GM20000 (cell line): ENCODE results near the gene SIX2.

ENCODE experiments used
- DNase-seq: peaks from one replicate; pipeline ENCODE4 v3.0.0; 2012; ENCODE audit warnings: low spot score
- CTCF ChIP-seq: IDR thresholded peaks from 2 replicates; pipeline ENCODE4 v1.5.1; 2012; ENCODE audit warnings: mild to moderate bottlenecking, control low read depth; ENCODE audit errors: extremely low read depth, missing control alignments

The SIX2 gene

DNA sequence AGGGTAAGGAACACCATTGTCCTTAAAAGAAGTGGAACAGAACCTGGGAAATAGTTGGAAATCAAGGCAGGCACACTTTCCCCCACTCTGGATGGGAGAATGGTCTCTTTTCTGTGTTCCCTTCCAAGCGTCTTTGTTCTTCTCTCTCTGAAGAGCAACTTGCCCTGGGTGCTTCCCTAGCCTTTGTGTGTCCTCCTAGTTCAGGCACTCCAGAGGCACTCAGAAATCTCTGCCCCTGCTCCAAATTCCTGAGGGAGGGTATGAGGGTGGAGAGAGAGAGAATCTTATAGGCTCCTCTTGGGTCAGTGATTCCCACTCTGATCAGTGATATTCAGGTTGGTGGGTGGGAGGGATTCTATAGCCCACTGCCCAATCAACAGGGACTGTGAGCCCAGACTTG is 8.8 kb upstream of the SIX2 start:
- no peak for TF ChIP-seq CTCF
- DNase-seq: no peak

GRCh38 chr2:45014831-45015230 is 5.6 kb upstream of the SIX2 start:
- DNase-seq: no peak
- TF ChIP-seq CTCF: no peak

DNA sequence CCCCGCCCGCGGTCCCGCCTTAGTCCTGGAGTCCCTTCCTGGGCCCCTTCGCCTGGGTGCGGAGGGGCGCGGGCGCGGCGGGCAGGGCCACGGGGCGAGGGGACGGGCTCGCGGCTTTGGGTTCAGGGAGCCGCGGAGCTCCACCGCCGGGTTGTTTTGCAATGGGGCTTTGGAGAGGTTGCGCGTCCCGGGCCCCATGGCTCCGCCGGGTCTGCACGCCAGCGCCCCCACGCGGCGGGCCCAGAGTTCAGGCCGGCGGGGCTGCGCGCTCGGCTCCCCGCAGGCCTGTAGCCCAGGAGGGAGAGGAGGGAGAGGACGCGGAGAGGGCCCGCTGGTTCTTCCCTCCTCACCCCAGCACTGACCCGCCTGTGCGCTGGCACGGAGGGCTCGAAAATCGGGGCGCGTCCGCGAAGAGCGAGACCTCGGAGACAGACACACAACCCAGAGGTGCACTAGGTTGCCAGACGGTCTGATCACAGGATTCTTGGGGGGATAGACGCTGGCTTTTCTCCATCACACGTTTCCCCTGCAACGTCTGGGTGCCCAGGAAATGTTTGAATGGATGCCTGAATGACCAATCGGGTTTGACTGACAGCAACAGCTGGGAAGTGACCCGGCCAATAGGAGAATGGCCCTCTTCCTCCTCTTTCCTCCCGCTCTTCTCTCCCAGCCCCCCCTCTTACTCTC is 4.9 kb upstream of the SIX2 start:
- peak; percentile 83 for DNase-seq
- peak; percentile 73 for TF ChIP-seq CTCF

GRCh38 chr2:45013229-45014015 is 4.2 kb upstream of the SIX2 start:
- DNase-seq: no peak
- no peak for TF ChIP-seq CTCF

DNA sequence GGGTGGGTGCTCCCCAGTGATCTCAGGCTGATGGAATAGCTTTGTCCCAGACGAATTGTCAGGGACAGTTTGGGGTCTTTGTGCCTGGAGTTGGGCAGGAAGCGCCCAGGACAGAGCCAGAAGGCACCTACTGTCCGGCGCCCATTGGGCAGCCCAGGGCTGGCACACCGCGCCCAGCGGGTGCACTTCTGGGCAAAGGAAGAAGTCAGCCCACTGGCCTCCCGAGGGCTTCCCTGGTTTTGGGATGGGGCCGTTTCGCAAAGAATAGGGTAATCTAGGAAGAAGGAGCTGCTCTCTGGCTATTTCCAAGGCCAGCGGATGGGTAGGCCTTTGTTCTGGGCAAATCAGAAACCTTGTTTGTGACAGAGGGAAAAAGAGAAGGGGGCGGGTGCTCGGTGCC is 3.5 kb upstream of the SIX2 start:
- no peak for DNase-seq
- no peak for TF ChIP-seq CTCF

DNA sequence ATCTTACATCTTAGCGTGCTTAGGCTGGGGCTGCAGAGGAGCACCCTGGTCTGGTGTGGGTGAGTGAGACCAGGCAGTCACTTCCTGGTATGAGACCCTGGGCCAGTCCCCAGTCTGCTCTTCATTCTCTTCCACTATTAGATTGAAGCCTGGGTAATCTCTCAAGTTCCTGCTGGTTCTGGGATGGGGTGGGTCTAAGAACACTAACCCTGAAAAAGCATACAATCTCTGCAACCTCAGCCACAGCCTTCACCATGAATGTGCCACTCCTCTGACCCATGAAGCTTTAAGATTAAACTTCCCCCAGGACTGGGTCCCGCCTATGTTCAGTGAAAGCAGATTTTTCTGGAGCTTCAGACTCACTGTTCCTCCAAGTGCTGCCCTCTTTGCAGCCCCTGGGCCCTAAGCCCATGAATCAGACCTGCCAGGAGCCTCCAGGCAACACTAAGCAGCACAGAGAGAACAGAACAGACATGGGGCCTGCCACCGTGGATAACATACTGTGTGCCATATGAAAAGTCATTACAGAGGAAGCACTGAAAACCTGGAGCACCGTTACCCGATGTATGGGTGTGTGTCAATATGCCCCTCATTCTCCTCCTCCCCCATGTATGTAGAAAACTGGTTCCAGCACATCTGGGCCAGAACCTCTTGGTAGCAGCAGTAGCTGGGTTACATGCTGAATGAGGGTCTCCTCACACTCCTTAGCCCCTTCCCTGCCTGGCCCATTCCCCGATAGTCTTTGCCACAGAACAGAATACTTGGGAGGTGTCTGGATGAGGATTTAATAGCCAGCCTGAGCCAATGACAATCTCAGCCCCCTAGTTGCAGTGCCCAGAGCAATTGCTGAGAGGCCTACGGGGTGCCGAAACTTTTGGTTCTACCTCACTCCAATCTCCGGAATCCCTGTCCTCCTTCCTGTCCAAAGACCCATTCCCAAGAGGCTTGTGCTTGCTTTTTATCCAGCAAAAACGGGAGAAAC is 2.7 kb upstream of the SIX2 start:
- peak; percentile 41 for DNase-seq
- TF ChIP-seq CTCF: no peak
